HFF-Myc (cell line): ENCODE results near the gene CCDC102A.
"Not testable (repeated sequence)": the region's sequence is repeated elsewhere in the genome, so short reads cannot be mapped to it uniquely, and the experiment has no call there.

Experiments used
- DNase-seq: peaks from one replicate; pipeline ENCODE4 v3.0.0-alpha.2; 2011; ENCODE audit warnings: low read depth; ENCODE audit errors: extremely low read depth
- H3K4me3 ChIP-seq: replicated peaks from 2 replicates; pipeline ENCODE4 v1.5.1; 2011; ENCODE audit warnings: low read depth, mild to moderate bottlenecking, control low read depth, low read length
- TF ChIP-seq, protein P1 (sequence below): IDR thresholded peaks from 2 replicates; pipeline ENCODE4 v1.5.1; 2012; ENCODE audit warnings: mild to moderate bottlenecking, low read depth, low read length, control low read depth; ENCODE audit errors: missing control alignments

Gene CCDC102A

DNA sequence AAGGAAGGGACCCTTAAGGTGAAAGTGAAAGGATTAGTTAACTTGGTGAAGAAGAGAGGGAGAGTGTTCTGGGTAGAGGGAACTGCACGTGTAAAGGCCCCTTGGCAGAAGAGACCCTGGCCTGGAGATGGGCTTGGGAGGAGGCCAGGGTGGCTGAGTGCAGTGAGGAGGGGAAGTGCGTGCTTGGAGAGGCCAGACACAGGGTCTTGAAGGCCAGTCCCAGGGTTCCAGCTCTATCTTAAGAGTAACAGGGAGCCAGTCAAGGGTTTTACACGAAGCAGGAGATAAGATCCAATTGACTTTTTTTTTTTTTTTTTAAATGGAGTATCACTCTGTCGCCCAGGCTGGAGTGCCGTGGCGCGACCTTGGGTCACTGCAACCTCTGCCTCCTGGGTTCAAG, 34.9 kb downstream of the CCDC102A start:
- no peak for DNase-seq
- TF ChIP-seq, protein P1, sequence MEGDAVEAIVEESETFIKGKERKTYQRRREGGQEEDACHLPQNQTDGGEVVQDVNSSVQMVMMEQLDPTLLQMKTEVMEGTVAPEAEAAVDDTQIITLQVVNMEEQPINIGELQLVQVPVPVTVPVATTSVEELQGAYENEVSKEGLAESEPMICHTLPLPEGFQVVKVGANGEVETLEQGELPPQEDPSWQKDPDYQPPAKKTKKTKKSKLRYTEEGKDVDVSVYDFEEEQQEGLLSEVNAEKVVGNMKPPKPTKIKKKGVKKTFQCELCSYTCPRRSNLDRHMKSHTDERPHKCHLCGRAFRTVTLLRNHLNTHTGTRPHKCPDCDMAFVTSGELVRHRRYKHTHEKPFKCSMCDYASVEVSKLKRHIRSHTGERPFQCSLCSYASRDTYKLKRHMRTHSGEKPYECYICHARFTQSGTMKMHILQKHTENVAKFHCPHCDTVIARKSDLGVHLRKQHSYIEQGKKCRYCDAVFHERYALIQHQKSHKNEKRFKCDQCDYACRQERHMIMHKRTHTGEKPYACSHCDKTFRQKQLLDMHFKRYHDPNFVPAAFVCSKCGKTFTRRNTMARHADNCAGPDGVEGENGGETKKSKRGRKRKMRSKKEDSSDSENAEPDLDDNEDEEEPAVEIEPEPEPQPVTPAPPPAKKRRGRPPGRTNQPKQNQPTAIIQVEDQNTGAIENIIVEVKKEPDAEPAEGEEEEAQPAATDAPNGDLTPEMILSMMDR, result no peak
- no peak overlapping the region for H3K4me3 ChIP-seq

DNA sequence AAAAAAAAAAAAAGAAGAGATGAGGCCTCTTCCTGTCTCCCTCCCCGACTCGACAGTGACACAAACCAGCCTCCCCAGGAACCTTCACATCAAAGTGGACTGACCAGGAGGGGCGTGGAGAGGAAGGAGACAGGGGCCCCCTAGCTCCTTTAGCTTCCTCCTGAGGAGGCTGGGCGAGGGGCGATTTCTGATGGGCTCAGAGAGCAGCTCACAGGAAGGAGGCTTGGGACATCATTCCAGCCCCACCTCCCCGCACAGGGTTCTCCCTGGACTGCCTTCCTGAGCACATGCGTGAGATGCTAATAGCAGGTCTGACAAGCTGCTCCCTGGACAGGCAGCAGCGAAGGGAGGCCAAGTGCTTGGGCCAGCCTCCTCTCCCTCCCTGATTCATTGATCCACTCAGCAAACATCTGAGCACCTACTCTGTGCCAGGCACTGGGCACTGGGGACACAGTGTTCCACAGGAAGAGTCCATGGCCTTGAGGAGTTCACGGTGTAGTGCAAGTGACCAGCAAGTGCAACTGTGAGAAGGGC, 35.7 kb downstream of the CCDC102A start:
- TF ChIP-seq, protein P1, result no peak
- H3K4me3 ChIP-seq, result no peak overlapping the region
- no peak for DNase-seq

DNA sequence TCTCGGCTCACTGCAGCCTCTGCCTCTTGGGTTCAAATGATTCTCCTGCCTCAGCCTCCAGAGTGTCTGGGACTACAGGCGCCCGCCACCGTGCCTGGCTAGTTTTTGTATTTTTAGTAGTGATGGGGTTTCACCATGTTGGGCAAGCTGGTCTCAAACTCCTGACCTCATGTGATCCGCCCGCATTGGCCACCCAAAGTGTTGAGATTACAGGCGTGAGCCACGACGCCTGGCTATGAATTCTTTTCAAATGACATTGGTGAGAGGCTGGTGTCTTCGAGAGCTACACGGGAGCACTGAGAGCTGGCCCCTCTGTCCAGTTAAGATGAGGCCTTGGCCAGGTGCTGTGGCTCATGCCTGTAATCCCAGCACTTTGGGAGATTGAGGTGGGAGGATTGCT, 36.4 kb downstream of the CCDC102A start:
- H3K4me3 ChIP-seq, DNase-seq: not testable (repeated sequence)

DNA sequence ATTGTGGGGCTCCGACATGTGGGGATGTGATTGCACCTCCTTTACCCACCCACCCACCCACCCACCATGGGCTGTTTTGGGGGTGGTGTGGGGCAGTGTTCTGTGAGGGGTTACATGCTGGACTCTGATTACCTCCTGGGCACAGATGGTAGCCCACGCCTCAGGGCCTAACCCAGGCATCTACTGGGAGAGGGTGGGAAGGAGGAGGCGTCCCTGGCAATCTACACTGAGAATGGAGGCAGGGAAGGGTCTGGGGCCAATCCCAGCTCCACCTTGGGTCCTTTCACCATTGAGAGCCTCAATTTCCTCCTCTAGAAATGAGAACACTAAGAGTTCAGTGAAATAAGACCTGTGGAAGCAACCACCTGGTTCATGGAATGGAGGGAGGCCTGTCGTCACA, 38.3 kb downstream of the CCDC102A start:
- DNase-seq, result no peak
- TF ChIP-seq, protein P1, result no peak
- no peak overlapping the region for H3K4me3 ChIP-seq

DNA sequence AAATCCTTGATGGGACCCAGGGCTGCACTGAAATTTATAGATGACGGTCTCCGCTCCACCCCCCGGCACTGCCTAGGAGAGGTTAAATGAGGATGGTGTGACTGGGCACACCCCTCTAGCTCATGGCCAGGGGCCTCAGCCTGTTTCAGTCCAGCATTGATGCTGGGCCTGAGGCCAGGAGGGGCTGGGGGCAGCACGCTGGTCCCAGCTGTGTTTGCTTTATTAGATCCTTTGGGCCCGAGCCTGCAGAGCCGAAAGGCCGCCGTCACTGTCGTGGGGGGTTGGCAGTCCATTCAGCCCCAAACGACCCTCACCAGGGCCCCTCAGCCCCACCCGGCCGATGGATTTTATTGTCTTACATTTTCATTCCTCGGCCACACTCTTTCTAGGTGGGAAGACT, 39.2 kb downstream of the CCDC102A start:
- DNase-seq, result no peak
- TF ChIP-seq, protein P1, result no peak
- H3K4me3 ChIP-seq, result no peak overlapping the region

DNA sequence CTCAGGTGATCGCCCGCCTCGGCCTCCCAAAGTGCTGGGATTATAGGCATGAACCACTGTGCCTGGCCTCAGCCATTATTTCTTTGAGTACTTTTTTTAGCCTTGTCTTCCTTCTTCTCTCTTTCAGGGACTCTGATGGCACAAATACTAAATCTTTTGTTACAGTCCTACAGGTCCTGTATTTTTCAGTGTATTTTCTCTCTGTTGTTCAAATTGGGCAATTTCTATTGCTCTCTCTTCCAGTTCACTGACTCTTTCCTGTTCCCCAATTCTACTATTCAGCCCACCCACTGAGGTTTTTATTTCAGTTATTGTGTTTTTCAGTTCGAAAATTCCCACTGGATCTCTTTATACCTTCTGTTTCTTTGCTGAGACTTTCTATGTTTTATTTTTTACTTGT, 42.6 kb downstream of the CCDC102A start:
- no peak for DNase-seq
- TF ChIP-seq, protein P1, result no peak
- H3K4me3 ChIP-seq, result no peak overlapping the region

DNA sequence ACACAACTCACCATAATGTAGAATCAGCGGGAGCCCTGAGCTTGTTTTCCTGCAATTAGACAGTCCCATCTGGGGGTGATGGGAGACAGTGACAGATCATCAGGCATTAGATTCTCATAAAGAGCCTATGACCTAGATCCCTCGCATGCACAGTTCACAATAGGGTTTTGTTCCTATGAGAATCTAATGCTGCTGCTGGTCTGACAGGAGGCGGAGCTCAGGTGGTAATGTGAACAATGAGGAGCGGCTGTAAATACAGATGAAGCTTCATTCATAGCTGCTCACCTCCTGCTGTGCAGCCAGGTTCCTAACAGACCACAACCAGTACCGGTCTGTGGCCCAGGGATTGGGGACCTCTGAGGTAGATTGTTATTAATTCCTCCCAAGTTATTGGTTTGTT, 47.1 kb downstream of the CCDC102A start:
- TF ChIP-seq, protein P1, result no peak
- no peak for DNase-seq
- no peak overlapping the region for H3K4me3 ChIP-seq
